Measurements from ENCODE around the gene CDX4.
"Not testable (repeated sequence)": the region's sequence is repeated elsewhere in the genome, so short reads cannot be mapped to it uniquely, and the experiment has no call there.

The CDX4 gene, protein sequence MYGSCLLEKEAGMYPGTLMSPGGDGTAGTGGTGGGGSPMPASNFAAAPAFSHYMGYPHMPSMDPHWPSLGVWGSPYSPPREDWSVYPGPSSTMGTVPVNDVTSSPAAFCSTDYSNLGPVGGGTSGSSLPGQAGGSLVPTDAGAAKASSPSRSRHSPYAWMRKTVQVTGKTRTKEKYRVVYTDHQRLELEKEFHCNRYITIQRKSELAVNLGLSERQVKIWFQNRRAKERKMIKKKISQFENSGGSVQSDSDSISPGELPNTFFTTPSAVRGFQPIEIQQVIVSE

GRCh38 chrX:73446831-73447230 lies at the start of gene CDX4:
TSS of gene CDX4 (plus strand) at chrX:73447053. CDS start at chrX:73447254, 201 bp downstream.
- DNase-seq, result no peak

DNA sequence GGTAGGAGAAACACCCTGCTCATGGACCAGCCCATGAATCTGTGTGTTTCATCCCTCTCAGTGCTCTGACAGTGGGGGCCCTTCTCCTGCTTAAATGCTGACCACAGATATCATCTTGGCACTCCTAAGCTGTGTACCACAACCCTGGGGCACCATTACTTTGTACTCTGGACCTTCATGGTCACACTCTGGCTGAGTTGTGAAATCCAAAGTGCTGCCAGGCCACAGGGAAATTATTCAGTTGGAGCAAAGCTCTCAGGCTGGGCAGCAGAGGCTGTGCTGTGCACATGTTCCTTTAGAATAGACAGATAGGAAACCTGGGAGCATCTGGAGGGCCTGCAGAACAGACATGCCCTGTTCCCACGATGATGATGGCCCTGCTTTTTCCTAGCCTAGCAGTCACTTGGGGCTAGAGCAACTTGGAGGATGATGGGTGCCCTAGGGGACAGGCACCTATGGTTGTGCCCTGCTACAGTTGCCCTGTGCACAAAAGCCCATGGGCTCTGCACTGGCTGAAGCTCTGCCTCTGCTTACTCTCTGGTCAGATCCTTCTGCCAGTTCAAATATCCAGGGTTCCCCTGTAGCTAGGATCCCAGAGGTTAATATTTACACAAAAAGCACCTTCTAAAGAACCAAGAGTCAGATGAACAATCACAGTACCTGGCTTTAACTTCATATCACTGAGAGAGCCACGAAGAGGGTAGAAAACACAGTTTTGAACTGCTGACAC lies 48.5 kb upstream of the CDX4 start:
- DNase-seq, result no peak

GRCh38 chrX:73400136-73400748 lies 46.6 kb upstream of the CDX4 start:
- no peak for DNase-seq

- DNase-seq, result no peak
Measured at GRCh38 chrX:73401591-73402266, 45.1 kb upstream of the CDX4 start.

DNA sequence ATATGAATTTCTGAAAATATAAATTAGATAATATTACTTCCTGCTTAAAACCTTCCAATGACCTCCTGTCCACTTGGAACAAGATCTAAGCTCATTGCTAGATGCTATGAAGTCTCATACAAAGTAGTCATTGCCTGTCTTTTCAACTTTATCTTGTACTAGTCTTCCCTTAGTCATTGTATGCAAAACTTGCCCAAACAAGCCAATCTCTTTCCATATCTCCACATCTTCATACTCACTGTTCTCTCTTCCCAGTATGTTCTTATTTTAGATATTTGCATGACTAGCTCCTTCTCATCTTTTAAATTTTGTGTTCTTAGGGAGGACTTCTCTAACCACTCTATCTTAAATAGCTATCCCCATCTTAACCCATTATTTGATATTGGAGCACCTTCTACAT lies 33.9 kb upstream of the CDX4 start:
- no peak for DNase-seq

- no peak for DNase-seq
Measured at GRCh38 chrX:73447311-73447794, 500 bp downstream of the CDX4 start.

GRCh38 chrX:73448379-73448778 lies 1.5 kb downstream of the CDX4 start:
- no peak for DNase-seq

- DNase-seq, result no peak
Measured at GRCh38 chrX:73455171-73455570, 8.3 kb downstream of the CDX4 start.

DNA sequence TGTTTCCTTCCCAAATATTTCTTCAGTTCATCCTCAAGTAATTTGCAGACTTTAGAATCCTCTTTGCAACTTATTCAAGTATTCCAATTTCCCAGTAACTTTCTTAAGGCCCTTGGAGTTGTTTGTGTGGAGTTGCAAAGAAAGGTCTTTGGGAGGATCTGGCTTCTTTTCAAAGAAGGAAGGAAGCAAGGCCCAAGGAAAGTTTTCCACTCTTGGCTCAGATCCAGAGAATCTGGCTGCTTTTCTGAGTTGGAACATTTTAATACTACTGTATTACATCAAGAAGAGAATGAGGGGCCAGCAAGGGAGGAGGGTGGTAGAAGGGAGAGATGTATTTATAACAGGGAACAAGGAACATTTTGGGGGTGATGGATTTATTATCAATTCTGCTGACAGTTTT lies 10.5 kb downstream of the CDX4 start:
- DNase-seq, result no peak

GRCh38 chrX:73468376-73468775 lies 21.5 kb downstream of the CDX4 start:
- no peak for DNase-seq

- no peak for DNase-seq
Measured at GRCh38 chrX:73478961-73479360, 32.1 kb downstream of the CDX4 start.

GRCh38 chrX:73481521-73481920 lies 34.7 kb downstream of the CDX4 start:
- no peak for DNase-seq

GRCh38 chrX:73490661-73491060 lies 43.8 kb downstream of the CDX4 start:
- DNase-seq, result no peak

- DNase-seq, result not testable (repeated sequence)
Measured at GRCh38 chrX:73492178-73492577, 45.3 kb downstream of the CDX4 start.

Data from NCI-H187 treated with DMSO at 0.1 percent for 48 hours (cell line).